Endothelial cell of umbilical vein (primary cell): ENCODE measurements around the gene OGFRL1.

ENCODE experiments used
- POLR2A ChIP-seq: IDR thresholded peaks from 2 replicates; pipeline ENCODE4 v1.6.1; 2012; ENCODE audit warnings: low read depth, mild to moderate bottlenecking, control low read depth, low read length
- POLR2AphosphoS5 ChIP-seq: IDR thresholded peaks from 2 replicates; pipeline ENCODE4 v1.6.1; 2012; ENCODE audit warnings: low read depth, mild to moderate bottlenecking, control low read depth, low read length, moderate library complexity; ENCODE audit not compliant: insufficient read depth
- TF ChIP-seq, protein P1 (sequence below), 2 donors: IDR thresholded peaks; 1 replicate in 1 of 2; 2 replicates in 1 of 2; pipeline ENCODE4 v1.5.1; 2011; ENCODE audit warnings: low read length in 2 of 2, mild to moderate bottlenecking in 2 of 2, moderate library complexity in 2 of 2, control low read depth in 1 of 2, inconsistent platforms in 1 of 2, low read depth in 1 of 2; ENCODE audit not compliant: insufficient read depth in 1 of 2; ENCODE audit errors: extremely low read depth in 1 of 2
- TF ChIP-seq, protein P2 (sequence below): IDR thresholded peaks from 2 replicates; pipeline ENCODE4 v1.6.1; 2011; ENCODE audit not compliant: insufficient read depth, insufficient read length

DNA sequence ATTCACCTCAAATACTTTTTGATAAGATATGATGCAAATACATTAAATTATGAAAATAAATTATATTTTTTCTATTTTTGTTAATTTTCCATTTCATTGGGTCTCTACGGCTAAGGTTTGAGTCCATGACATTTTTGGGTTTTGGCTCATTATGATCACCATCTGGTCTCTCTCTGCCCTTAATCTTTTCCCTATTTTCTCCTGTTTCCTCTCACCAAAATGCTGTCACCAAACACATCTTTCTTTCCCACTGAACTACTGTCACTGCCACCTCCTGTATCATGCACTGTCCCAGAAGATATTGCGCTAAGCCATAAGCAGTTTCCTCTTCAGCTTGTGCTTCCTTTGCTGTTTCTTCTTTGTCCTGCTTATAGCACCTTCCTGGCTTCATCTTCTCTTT is 42.0 kb upstream of the OGFRL1 start:
- TF ChIP-seq, protein P1, sequence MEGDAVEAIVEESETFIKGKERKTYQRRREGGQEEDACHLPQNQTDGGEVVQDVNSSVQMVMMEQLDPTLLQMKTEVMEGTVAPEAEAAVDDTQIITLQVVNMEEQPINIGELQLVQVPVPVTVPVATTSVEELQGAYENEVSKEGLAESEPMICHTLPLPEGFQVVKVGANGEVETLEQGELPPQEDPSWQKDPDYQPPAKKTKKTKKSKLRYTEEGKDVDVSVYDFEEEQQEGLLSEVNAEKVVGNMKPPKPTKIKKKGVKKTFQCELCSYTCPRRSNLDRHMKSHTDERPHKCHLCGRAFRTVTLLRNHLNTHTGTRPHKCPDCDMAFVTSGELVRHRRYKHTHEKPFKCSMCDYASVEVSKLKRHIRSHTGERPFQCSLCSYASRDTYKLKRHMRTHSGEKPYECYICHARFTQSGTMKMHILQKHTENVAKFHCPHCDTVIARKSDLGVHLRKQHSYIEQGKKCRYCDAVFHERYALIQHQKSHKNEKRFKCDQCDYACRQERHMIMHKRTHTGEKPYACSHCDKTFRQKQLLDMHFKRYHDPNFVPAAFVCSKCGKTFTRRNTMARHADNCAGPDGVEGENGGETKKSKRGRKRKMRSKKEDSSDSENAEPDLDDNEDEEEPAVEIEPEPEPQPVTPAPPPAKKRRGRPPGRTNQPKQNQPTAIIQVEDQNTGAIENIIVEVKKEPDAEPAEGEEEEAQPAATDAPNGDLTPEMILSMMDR (IDR thresholded peaks at IDR 0.05; ENCODE audit: extremely low read depth in 1 of 2, insufficient read depth in 1 of 2, low read depth in 1 of 2, low read length in 2 of 2) = no peak
- TF ChIP-seq, protein P2, sequence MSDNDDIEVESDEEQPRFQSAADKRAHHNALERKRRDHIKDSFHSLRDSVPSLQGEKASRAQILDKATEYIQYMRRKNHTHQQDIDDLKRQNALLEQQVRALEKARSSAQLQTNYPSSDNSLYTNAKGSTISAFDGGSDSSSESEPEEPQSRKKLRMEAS = no peak
- TF ChIP-seq POLR2A (no peak), POLR2AphosphoS5 (no peak)
